Colonic mucosa (tissue), 4 donors: ENCODE results near the gene DMRT2. TPM values are rescaled to one million over a fixed set of nuclear protein-coding genes. Genes with fewer than 3 reads are reported as not detected.
A peak's percentile ranks its signal among the peaks of the same experiment; 100 is the strongest.

Experiments
- DNase-seq: peaks from one replicate; pipeline ENCODE4 v3.0.0-alpha.2; 2020
- H3K27ac ChIP-seq: fragments of 200-600 bp; one replicate; pipeline ENCODE4 v1.8.0; 2021
- H3K27me3 ChIP-seq: fragments of 200-600 bp; one replicate; pipeline ENCODE4 v1.8.0; 2021
- H3K36me3 ChIP-seq: fragments of 200-600 bp; one replicate; pipeline ENCODE4 v1.8.0; 2021
- H3K4me1 ChIP-seq: fragments of 200-600 bp; one replicate; pipeline ENCODE4 v1.8.0; 2021; ENCODE audit warnings: mild to moderate bottlenecking
- H3K4me3 ChIP-seq: fragments of 200-600 bp; one replicate; pipeline ENCODE4 v1.8.0; 2021
- H3K9ac ChIP-seq, 2 donors: one replicate each; pipeline ENCODE4 v1.7.0; 2013; ENCODE audit warnings: control low read depth in 2 of 2, low read depth in 2 of 2, low read length in 2 of 2
- H3K9me3 ChIP-seq: fragments of 200-600 bp; one replicate; pipeline ENCODE4 v1.8.0; 2021
- CTCF ChIP-seq: fragments of 200-600 bp; IDR thresholded peaks from one replicate; pipeline ENCODE4 v1.8.0; 2022; ENCODE audit warnings: antibody characterized with exemption, mild to moderate bottlenecking
- intact Hi-C: fragments of 100-400 bp; cut with DNase I; formaldehyde crosslinking; loops from one replicate; pipeline ENCODE4 v1.14.1; 2022
- total RNA-seq, 2 donors: library from RNA; stranded (reverse); fragmentation: NEBNext Ultra II Directional in 1 of 2; extraction: Animal tissue kit (Norgen Biotek cat#: 25700) in 1 of 2; gene quantifications; one replicate each; pipeline ENCODE4 v1.2.1, GENCODE V29; 2021
- donor health status: healthy.
- donor health status: DM: no; HTN: no; CAD: no.
- donor health status: DM: no; HTN: no; CAD: no.

The DMRT2 gene
- total RNA-seq, 2 donors from 2014 or later = 8.7 to 15.9 TPM

DNA sequence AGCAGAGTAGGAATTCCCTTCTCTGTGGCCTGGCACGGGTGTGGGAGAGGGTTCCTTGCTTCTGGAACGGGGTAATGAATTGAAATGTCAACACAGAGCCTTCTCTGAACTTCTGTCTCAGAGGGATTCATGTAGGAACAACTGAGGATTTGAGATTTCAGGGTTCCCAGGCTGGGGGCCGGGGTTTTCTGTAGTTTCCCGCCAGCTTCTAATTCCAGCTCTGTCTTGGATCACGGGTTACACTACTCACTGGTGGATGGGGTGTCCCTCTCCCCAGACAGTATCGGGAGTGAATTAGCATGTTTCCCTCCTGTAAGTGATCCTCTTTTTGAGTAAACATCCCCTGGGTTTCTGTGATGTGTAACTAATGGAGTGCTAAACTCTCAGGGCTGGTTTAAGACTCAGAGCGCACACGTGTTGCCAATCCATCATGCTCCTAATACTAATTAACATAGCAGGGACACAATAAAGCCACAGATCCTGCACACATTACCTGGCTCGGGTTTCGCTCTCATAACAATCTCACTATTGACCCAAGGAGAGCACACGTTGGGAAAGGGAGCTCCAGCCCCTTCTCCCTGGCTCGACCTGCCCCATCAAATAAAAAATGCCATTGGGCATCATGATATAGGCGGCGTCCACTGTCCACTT is 18.1 kb upstream of the DMRT2 start:
- intact Hi-C loops = no loop called here
- H3K27me3 ChIP-seq = no peaks in the 10 kb centered on the region
- H3K9me3 ChIP-seq = no peaks in the 10 kb centered on the region
- no peak overlapping the region for H3K9ac ChIP-seq
- no peaks in the 10 kb centered on the region for H3K4me1 ChIP-seq
- no peak overlapping the region for H3K4me3 ChIP-seq
- DNase-seq = no peak
- no peaks in the 10 kb centered on the region for H3K36me3 ChIP-seq
- H3K27ac ChIP-seq = no peak overlapping the region
- TF ChIP-seq CTCF = no peak

DNA sequence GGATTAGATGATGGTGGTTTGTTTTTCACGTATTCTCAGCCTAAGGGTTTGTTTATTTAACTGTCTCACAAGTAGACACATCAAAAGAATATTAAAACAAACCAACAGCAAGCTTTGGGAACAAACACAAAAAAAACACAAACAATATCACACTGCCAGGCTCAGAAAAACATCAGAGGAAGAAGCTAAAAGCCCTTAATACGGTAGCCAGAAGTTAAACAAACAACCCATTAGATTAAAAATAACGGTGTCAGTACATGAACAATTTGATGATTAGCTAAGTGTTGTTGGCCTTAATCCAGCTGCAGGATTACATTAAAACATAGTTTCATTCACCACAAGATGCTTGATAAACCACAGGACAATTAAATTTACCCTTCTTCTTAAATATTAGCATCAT is 15.9 kb upstream of the DMRT2 start:
- DNase-seq = no peak
- Histone ChIP-seq H3K27me3 (no peaks in the 10 kb centered on the region), H3K27ac (no peak overlapping the region), H3K9ac (no peak overlapping the region), H3K9me3 (no peaks in the 10 kb centered on the region), H3K4me3 (no peak overlapping the region), H3K4me1 (no peaks in the 10 kb centered on the region), H3K36me3 (no peaks in the 10 kb centered on the region)
- intact Hi-C loops = no loop called here
- TF ChIP-seq CTCF = no peak

DNA sequence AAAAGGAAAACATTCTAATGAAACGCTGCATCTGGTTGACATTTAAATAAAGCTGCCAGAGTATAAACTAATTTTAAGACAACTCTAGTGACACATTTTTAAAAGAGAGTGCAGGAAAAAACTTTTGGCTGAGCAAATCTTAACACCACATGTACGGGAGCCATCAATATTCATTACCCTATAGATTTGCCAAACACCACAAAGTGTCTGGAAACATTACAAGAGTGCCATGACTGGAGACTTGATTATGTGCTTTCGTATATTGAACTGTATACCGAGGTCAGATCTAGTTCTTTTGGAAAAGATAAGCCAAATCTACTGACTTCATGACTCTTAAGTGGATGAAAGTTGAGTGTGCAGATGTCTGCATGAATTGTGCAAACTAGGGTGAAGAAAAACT is 10.6 kb upstream of the DMRT2 start:
- H3K27me3 ChIP-seq = peaks cover 34% of the 10 kb centered on the region
- intact Hi-C loops = no loop called here

GRCh38 chr9:1042466-1042865 is 7.7 kb upstream of the DMRT2 start:
- no peak overlapping the region for H3K27ac ChIP-seq
- no peaks in the 10 kb centered on the region for H3K4me1 ChIP-seq
- intact Hi-C loops = no loop called here
- no peak overlapping the region for H3K9ac ChIP-seq
- no peaks in the 10 kb centered on the region for H3K36me3 ChIP-seq
- H3K9me3 ChIP-seq = no peaks in the 10 kb centered on the region
- peaks cover 60% of the 10 kb centered on the region for H3K27me3 ChIP-seq
- peak; percentile 48 for DNase-seq
- H3K4me3 ChIP-seq = peak overlapping the region; percentile 34
- peak; percentile 37 for TF ChIP-seq CTCF

More for the DNA sequence above, 10.6 kb upstream of the DMRT2 start:
- DNase-seq = no peak
- Histone ChIP-seq H3K27ac (no peak overlapping the region), H3K9ac (no peak overlapping the region), H3K36me3 (no peaks in the 10 kb centered on the region), H3K9me3 (no peaks in the 10 kb centered on the region), H3K4me3 (no peak overlapping the region), H3K4me1 (no peaks in the 10 kb centered on the region)
- TF ChIP-seq CTCF = no peak

DNA sequence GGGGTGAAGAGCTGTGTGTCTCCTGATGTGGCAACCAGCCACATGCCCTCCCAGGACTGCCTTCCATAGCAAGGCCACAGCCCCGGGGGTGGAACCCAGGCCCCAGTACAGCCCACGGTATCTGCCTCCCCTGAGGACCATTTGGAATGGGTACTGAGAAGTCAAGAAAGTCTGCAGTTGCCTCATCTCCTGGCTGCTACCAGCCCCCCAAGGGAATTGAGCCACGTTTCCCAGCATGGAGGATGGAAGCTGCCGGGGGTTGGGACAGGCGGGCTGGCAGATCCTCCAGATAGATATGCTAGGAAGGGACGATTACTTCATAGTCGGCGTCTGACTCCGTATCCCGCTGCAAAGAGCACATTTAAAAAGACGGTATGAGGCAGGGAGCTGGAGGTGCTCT is 5.5 kb upstream of the DMRT2 start:
- TF ChIP-seq CTCF = no peak
- Histone ChIP-seq H3K27me3 (peaks cover 79% of the 10 kb centered on the region), H3K36me3 (no peaks in the 10 kb centered on the region), H3K4me3 (no peak overlapping the region), H3K9me3 (no peaks in the 10 kb centered on the region), H3K9ac (no peak overlapping the region), H3K27ac (no peak overlapping the region), H3K4me1 (no peaks in the 10 kb centered on the region)
- no peak for DNase-seq
- intact Hi-C loops = no loop called here
